NOMO-1 treated with DMSO at 0.1 percent for 48 hours (cell line): ENCODE data around the gene GNB2.
"Not testable (repeated sequence)": the region's sequence is repeated elsewhere in the genome, so short reads cannot be mapped to it uniquely, and the experiment has no call there.

Experiments
- DNase-seq: peaks from one replicate; lab custom pipeline; 2025; ENCODE audit not compliant: unreplicated experiment; lab: John Stamatoyannopoulos, UW

Gene GNB2

GRCh38 chr7:100693312-100694097 is 20.0 kb downstream of the GNB2 start:
- no peak for DNase-seq

- peak; percentile 69 for DNase-seq
Observed at GRCh38 chr7:100694098-100694745, 20.7 kb downstream of the GNB2 start, which contains the start of gene GIGYF1. GIGYF1 (minus strand) TSS chr7:100694250; CDS start chr7:100688238, 6,012 bp downstream.

- DNase-seq = no peak
Observed at GRCh38 chr7:100696123-100696521, 22.6 kb downstream of the GNB2 start.

GRCh38 chr7:100699018-100699417 is 25.5 kb downstream of the GNB2 start:
- DNase-seq = no peak

GRCh38 chr7:100701089-100701488 is 27.5 kb downstream of the GNB2 start:
- not testable (repeated sequence) for DNase-seq

GRCh38 chr7:100705320-100705752 is 31.8 kb downstream of the GNB2 start:
- DNase-seq = peak; percentile 79

- DNase-seq = peak; percentile 99
Observed at GRCh38 chr7:100705753-100706671, 32.5 kb downstream of the GNB2 start, which contains the start of gene POP7. POP7 (plus strand) TSS chr7:100706121; CDS start chr7:100706831, 710 bp downstream.

GRCh38 chr7:100706672-100707311 is 33.3 kb downstream of the GNB2 start:
- DNase-seq = no peak

GRCh38 chr7:100708395-100708794 is 34.9 kb downstream of the GNB2 start:
- no peak for DNase-seq

- no peak for DNase-seq
Observed at GRCh38 chr7:100710452-100710851, 36.9 kb downstream of the GNB2 start.

GRCh38 chr7:100711369-100711768 is 37.8 kb downstream of the GNB2 start:
- DNase-seq = no peak

GRCh38 chr7:100714725-100715124 is 41.2 kb downstream of the GNB2 start:
- DNase-seq = no peak

- not testable (repeated sequence) for DNase-seq
Observed at GRCh38 chr7:100717073-100717472, 43.5 kb downstream of the GNB2 start.

GRCh38 chr7:100719523-100720278 is 46.2 kb downstream of the GNB2 start:
- DNase-seq = no peak

- no peak for DNase-seq
Observed at GRCh38 chr7:100720279-100720670, 46.7 kb downstream of the GNB2 start, which contains the start of gene EPO. EPO (plus strand) TSS chr7:100720468; CDS start chr7:100720981, 513 bp downstream.

- DNase-seq = no peak
Observed at GRCh38 chr7:100720671-100721504, 47.3 kb downstream of the GNB2 start.

GRCh38 chr7:100721505-100721812 is 47.9 kb downstream of the GNB2 start:
- DNase-seq = no peak

- no peak for DNase-seq
Observed at GRCh38 chr7:100722480-100723212, 49.1 kb downstream of the GNB2 start.
